ENCODE data around the gene HMG20A.

HMG20A gene

DNA sequence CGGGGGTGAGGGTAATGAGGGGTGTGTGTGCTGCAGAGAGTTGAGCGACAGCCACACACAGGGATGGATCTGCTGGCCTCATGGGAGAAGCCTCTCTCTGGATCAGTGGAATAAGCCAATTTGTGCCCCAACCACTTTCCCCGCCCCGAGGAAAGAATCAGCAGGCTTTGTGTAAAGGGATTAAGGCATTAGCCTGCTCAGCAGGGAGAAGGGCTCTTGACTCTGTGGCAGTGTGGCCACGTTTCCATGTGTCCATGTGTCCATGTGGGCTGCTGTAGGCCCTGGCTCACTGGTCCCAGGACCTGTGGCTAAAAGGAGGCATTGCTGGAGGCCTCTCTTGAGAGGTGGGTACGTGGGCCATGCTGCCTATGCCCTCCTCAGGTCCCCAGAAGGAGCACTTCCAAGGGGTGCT lies 104.7 kb downstream of the HMG20A start:
- no peak for DNase-seq

- no peak for DNase-seq
These were observed 105.4 kb downstream of the HMG20A start for GRCh38 chr15:77525907-77526594.

- no peak for DNase-seq
These were observed 106.0 kb downstream of the HMG20A start for GRCh38 chr15:77526595-77527163.

DNA sequence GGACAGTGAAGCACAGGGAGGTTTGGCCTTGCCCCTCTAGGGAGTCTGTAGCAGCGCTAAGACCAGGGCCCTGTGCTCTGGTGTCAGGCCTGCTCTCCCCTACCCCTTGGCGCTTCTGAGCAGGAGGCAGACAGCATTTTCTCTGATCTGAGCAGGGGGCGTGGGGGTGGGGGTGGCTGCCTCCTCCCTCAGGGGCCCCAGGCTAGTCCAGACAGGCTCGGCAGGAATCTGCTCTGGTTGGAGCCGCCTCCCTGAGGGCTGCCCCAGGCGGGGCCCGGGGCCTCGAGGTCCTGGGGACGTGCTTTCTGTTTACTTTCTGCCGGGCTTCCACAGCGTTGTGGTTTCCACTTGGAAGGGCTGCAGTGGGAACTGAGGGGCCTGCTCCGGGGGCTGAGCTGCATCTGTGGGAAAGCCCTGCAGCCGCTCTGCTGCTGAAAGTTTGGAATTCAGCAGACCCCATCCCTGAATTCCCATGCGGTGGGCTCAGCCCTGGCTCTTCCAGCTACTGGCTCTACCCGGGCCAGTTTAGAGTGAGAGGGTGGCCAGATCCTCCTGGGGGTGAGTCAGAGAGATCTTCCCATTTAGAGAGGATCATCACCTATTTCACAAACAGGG lies 106.6 kb downstream of the HMG20A start:
- no peak for DNase-seq

DNA sequence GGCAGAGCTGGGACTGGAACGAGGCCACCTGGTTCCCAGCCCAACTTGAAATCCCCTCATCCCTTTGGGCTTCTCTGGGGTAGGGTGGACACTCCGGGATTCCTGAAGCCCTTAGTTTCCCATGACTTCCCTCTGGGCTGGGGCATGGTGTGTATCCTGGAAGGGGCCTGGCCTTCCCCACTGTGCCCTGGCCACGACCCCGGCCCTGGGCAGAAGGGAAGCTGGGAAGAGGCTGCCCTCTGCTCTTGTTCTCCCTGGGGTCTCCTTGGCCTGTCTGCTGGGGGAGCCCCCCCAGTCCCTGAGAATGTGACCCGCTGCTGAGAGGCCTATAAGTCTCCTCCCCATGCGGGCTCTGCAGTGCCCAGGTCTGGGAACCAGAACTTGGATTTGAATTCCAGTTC lies 107.1 kb downstream of the HMG20A start:
- DNase-seq = no peak

DNA sequence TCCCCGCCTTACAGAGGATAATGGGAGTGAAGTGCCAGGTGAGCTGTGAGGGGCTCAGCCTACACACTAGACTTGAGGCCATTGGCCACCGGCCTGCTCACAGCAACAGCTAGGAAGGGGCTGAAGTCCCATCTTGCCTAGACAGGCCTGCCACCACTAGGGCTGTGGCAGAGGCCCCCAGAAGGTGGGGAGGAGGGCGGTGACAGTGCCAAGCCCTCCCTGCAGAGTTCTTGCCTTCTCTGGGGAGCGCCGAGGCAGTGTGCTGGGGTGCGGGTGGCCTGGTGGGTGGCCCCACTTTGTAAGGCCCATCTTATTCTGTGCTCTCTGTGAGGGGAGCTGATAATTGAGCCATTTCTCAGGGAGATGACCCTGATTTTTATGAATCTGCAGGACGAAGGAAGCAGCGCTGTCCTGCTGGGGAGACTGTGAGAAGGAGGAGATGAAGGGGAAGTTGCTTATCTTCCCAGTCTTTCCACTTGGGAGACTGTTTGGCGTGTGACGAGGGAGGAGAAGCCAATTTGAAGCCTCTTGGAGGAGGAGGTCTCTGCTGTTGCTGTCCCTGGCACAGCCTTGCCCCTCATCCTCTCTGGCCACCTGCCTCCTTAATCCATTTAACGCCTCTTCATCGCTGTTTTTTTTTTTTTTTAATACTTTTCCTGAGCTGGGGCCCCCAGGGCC lies 107.7 kb downstream of the HMG20A start:
- no peak for DNase-seq

- no peak for DNase-seq
These were observed 108.3 kb downstream of the HMG20A start for GRCh38 chr15:77528968-77529319.

DNA sequence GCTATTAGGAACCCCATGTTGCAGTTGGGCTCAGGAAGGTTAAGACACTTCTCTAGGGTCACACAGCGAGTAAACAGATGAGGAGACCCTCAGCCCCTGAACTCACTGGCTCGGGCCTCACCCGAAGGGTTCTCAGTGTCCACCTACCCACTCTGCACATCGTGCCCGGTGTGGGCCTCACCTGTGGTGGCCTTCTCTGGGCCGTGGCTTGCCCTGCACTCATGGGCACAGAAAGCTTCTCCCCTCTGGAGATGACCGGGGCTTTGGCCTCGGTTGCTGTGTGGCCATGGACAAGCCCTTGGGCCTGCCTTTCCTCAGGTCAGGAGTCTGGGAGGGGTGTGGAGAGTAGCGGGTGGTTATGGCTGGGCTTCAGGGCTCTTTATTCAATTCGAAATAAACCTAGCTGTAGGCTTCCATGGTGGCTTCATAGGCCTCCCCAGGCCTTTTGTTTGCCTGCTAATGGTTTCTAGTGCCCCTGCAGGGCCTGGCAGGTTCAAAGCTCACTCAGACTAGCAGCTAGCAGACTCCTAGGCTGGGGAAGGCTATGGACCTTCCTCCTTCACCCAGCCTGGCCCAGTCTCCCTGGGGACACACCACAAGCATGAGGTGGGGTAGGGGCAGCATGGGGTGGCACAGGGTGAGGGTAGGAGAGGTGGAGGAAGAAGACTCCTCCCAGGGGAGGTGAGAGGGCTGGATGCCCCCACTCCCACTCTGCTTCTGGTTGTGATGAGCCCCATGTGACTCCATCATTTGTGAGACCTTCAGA lies 108.9 kb downstream of the HMG20A start:
- DNase-seq = no peak

DNA sequence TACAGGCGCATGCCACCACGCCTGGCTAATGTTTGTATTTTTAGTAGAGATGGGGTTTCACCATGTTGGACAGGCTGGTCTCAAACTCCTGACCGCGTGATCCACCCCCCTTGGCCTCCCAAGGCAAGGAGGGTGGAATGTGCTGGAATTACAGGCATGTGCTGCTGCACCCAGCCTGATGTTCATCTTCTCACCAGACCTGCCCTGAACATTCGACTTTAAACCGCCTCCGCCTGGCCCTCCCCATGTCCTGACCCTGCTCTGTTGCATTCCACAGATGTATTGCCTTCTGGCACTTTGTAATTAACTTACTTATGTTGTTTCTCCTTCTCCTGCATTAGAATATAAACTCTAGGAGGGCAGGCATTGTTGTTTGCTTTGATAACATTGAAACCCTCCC lies 109.9 kb downstream of the HMG20A start:
- no peak for DNase-seq

- no peak for DNase-seq
These were observed 110.7 kb downstream of the HMG20A start for GRCh38 chr15:77531191-77532000.

- DNase-seq = no peak
These were observed 111.5 kb downstream of the HMG20A start for GRCh38 chr15:77532067-77532710.

DNA sequence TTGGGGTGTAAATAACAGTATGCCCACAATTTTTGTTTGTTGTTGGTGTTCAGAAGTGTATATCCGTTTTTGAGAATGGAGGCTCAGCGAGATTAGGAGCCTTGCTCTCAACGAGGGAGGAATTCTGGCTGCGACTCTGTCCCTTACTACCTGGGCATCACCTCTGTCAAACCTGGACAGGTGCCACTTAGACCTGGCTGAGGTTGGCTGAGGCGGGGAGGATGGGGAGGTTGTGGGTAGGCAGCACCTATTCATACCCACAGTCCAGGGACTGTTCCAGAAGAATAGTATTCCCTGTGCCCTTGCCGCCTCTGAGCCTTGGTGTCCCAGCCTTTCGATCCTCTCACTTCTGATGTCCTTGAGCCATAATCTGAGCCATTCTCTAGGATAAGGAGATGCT lies 112.2 kb downstream of the HMG20A start:
- no peak for DNase-seq

DNA sequence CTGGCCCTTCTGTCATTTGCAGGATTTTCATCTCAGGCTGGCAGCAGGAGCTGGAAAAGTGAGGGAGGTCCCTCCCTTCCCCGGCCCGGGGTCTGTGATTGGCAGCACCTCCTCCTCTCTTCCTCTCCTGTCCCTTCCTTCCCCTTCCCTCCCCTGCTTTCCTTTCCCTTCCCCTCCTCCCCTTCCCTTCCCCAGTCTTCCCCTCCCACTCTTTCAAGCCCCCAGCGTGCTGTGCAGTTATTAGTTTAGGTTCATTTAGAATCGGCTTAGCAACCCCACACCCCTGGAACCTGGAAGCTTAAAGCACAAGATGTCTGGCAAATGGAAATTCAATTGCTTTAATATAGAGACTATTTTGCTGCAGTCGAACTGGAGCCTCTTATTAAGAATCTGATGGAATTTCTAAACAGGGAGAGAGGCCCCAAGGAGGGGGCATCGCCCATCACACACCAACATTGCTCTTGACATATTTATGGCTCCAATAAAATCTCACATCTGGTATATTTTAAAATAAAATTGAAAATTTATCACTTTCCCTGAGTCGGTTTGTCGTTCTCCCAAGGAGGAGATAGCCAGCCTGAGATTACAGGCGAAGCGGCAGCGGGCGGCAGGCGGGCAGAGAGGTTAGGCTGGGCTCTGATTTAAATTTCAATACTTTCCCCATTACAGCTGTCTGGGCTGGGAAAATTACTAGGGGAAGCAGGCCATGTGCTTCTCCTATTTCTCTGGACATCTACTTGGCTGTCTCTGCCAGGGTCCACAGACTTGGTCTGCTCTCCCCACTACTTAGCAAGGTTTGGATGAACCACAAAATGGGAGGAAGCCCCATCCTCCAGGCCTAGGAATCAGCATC lies 113.1 kb downstream of the HMG20A start:
- no peak for DNase-seq

Measured in T-helper 1 cell (primary cell).